ENCODE results near the gene SLC6A20. TPM values are rescaled to one million over a fixed set of nuclear protein-coding genes. Genes with fewer than 3 reads are reported as not detected.

SLC6A20 gene
- total RNA-seq, 1 donor, result not detected

- no peak for DNase-seq (ENCODE audit: low read depth)
- H3K4me3 ChIP-seq (ENCODE audit: low read depth, low read length), result no peak overlapping the region
- no peak for TF ChIP-seq CTCF (IDR thresholded peaks at IDR 0.05; ENCODE audit: insufficient read depth, low read depth, low read length)
These were observed 5.7 kb downstream of the SLC6A20 start for GRCh38 chr3:45790596-45790995.

- no peak overlapping the region for H3K4me3 ChIP-seq (ENCODE audit: low read depth, low read length)
- no peak for DNase-seq (ENCODE audit: low read depth)
- TF ChIP-seq CTCF (IDR thresholded peaks at IDR 0.05; ENCODE audit: insufficient read depth, low read depth, low read length), result no peak
These were observed 7.0 kb downstream of the SLC6A20 start for GRCh38 chr3:45789235-45789812.

GRCh38 chr3:45787551-45787950 is 8.8 kb downstream of the SLC6A20 start:
- H3K4me3 ChIP-seq (ENCODE audit: low read depth, low read length), result no peak overlapping the region
- DNase-seq (ENCODE audit: low read depth), result no peak
- no peak for TF ChIP-seq CTCF (IDR thresholded peaks at IDR 0.05; ENCODE audit: insufficient read depth, low read depth, low read length)

GRCh38 chr3:45786801-45787495 is 9.4 kb downstream of the SLC6A20 start:
- H3K4me3 ChIP-seq (ENCODE audit: low read depth, low read length), result no peak overlapping the region
- TF ChIP-seq CTCF (IDR thresholded peaks at IDR 0.05; ENCODE audit: insufficient read depth, low read depth, low read length), result no peak
- no peak for DNase-seq (ENCODE audit: low read depth)

- no peak overlapping the region for H3K4me3 ChIP-seq (ENCODE audit: low read depth, low read length)
- TF ChIP-seq CTCF (IDR thresholded peaks at IDR 0.05; ENCODE audit: insufficient read depth, low read depth, low read length), result no peak
- no peak for DNase-seq (ENCODE audit: low read depth)
These were observed 10.7 kb downstream of the SLC6A20 start for GRCh38 chr3:45785605-45786150.

- H3K4me3 ChIP-seq (ENCODE audit: low read depth, low read length), result no peak overlapping the region
- no peak for DNase-seq (ENCODE audit: low read depth)
- no peak for TF ChIP-seq CTCF (IDR thresholded peaks at IDR 0.05; ENCODE audit: insufficient read depth, low read depth, low read length)
These were observed 12.7 kb downstream of the SLC6A20 start for GRCh38 chr3:45783667-45784066.

Measured in fibroblast of villous mesenchyme (primary cell).